GM20431 (cell line): ENCODE measurements around the gene ATP1B2.

Source experiments
- in situ Hi-C: fragments of 300-500 bp; cut with MseI, MboI; formaldehyde crosslinking; loops from one replicate; pipeline ENCODE4 v1.15.0; 2020; ENCODE audit warnings: low sequenced_read_pairs; ENCODE audit not compliant: unreplicated experiment

ATP1B2 gene

DNA sequence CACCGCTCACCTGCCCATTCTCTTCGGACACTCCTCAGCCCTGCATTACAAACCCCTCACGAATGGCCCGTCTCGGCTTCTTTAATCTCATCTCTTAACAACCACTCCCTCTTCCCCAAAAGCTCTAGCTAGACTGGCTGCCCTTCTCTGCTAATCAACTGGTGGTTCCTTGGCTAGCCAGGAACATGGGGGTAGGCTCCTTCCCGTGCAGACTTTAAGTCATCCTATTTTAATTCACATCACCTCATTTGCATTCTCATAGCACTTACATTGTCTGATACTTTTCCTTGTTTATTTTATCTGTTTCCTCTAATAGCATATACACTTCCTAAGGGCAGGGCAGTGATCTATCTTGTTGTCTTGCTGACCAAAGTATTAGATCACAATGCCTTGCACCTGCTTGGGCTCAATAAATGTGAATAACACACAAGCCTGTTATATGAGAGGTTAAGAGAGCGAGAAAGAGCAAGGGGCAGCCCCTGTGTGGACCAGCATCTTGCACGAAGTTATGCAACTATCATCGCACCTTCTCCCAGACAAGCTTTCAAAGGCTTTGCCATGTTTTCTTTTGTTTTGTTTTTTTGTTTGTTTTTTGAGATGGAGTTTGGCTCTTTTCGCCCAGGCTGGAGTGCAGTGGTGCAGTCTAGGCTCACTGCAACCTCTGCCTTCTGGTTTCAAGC lies 26.8 kb downstream of the ATP1B2 start:
- in situ Hi-C loops: no loop called here

DNA sequence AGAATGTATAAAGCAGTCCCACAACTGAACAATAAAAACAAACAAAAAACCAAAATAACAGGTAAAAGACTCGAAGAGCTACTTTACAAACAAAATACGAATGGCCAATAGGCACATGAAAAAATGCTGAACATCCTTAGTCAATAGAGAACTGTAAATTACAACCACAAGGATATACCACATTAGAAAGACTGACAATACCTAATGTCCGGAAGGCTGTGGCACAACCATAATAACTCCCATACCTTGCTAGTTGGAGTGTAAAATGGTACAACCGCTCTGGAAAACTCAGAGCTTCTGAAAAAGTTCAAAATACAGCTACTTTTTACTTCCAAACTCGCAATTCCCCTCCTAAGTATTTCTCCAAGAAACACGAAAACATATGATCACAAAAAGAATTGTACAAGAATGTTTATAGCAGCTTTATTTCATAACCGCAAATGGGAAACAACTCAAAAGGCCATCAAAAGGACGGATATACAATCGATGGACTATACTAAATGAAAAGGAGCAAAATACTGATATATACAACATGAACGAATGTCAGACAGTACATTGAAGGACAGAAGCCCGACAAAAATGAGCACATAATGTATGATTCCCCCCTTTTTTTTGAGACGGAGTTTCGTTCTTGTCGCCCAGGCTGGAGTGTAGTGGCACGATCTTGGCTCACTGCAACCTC lies 34.3 kb downstream of the ATP1B2 start:
- in situ Hi-C loops: no loop called here

DNA sequence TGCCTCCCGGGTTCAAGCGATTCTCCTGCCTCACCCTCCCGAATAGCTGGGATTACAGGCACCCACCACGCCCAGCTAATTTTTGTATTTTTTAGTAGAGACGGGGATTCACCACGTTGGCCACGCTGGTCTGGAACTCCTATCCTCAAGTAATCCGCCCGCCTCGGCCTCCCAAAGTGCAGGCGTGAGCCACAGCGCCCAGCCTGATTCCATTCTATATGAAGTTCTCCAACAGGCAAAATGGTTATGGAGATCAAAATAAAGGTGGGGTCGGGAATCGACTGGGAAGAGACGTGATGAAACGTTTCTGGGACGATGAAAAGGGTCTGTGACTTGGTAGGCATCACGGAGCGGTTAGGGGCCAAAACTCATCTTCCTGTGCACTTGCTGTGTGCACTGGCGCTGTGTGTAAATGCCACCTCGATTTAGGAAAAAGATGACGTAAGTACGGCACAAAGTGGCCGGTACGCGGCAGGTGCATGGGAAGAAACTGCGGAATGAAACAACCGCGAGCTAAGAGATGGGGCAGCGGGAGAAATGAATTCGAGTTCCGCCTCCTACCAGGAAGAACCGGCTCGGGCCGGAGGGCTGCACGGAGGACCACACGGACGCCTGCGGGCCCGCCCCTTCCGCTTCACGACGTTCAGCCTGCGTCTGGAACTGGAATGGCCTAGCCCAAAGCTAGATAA lies 35.0 kb downstream of the ATP1B2 start:
- in situ Hi-C loops: no loop called here

DNA sequence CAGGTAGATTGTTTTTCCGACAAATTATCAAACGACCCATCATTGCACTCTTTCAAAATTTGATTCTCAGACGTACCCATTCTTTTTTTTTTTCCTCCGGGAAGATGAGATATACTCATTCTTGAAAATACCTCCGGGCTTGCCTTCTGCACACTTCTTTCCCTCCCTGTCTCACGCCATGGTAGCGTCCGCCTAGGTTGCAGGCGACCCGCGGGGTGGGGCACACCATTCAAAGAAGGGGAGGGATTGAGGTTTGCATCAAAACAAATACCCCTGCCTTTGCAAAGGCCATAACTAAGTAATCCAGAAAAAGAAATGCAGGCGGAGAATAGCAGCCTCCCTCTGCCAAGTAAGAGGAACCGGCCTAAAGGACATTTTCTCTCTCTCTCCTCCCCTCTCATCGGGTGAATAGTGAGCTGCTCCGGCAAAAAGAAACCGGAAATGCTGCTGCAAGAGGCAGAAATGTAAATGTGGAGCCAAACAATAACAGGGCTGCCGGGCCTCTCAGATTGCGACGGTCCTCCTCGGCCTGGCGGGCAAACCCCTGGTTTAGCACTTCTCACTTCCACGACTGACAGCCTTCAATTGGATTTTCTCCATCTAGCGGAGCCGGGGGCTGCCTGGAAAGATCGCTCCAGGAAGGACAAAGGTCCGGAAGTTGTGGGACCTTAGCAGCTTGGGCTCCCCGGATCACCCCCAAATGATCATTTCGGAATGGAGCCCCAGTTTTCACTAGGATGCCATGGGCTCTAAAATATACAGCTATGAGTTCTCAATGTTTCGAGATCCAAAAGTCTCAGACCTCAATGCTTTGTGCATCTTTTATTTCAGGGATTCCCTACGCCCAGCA lies 35.7 kb downstream of the ATP1B2 start:
- in situ Hi-C loops: no loop called here

DNA sequence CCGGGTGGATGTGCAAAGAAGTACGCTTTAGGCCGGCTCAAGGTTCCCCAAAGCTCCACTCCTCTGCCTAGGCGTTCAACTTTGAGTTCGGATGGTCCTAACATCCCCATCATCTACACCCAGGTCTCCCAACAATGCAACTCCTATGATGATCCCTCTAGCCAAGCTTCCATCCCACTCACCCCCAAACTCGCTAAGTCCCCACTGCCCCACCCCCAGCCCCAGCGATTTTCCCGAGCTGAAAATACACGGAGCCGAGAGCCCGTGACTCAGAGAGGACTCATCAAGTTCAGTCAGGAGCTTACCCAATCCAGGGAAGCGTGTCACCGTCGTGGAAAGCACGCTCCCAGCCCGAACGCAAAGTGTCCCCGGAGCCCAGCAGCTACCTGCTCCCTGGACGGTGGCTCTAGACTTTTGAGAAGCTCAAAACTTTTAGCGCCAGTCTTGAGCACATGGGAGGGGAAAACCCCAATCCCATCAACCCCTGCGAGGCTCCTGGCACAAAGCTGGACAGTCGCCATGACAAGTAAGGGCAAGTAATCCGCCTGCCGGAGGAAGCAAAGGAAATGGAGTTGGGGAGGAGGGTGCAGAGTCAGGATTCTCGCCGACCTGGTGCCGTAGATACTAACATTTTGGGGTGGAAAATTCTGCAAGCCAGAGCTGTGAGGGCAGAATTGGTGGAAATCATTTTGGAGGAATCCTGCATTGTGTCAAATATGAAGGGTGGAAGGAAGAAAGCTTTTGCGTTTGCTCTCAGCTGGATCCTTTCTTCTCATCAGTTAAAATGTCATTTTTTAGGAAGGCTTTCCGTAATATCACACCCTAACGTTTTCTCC lies 36.6 kb downstream of the ATP1B2 start, which contains the start of gene TP53:
TSS of gene TP53 (minus strand) at position 419 of the 836 bp plus-strand sequence. CDS start 10,896 bp downstream, outside the sequence.
- in situ Hi-C loops: no loop called here

DNA sequence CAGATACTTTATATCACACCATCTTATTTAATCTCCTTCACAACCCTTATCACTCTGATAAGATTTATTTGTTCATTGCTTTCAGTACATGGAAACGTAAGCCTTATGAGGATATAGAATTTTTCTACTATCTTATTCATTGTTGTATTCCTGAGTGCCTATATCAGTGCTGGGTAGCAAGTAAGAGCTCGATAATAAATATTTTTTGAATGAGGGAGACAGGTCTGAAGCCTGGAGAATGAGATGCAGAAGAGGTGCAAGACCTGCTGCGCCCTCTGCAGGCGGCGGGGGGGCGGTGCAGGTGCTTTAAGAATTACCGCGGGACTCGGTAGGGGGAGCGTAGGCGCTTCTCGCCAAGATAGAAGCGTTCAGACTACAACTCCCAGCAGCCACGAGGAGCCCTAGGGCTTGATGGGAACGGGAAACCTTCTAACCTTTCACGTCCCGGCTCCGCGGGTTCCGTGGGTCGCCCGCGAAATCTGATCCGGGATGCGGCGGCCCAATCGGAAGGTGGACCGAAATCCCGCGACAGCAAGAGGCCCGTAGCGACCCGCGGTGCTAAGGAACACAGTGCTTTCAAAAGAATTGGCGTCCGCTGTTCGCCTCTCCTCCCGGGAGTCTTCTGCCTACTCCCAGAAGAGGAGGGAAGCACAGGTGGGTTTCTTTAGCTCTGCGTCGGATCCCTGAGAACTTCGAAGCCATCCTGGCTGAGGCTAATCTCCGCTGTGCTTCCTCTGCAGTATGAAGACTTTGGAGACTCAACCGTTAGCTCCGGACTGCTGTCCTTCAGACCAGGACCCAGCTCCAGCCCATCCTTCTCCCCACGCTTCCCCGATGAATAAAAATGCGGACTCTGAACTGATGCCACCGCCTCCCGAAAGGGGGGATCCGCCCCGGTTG lies 37.4 kb downstream of the ATP1B2 start, which contains the start of gene WRAP53:
TSS of gene WRAP53 (plus strand) at position 570 of the 900 bp plus-strand sequence. CDS start at position 742, 172 bp downstream.
- in situ Hi-C loops: no loop called here

DNA sequence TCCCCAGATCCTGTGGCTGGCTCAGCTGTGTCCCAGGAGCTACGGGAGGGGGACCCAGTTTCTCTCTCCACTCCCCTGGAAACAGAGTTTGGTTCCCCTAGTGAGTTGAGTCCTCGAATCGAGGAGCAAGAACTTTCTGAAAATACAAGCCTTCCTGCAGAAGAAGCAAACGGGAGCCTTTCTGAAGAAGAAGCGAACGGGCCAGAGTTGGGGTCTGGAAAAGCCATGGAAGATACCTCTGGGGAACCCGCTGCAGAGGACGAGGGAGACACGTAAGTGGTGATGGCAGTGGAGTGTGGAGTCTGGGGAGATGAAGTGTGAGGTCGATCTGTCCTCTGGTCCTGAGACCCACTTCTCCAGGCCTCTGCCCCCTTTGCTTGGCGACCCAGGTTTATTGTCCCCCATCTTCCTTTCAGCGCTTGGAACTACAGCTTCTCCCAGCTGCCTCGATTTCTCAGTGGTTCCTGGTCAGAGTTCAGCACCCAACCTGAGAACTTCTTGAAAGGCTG lies 38.1 kb downstream of the ATP1B2 start:
- in situ Hi-C loops: no loop called here

DNA sequence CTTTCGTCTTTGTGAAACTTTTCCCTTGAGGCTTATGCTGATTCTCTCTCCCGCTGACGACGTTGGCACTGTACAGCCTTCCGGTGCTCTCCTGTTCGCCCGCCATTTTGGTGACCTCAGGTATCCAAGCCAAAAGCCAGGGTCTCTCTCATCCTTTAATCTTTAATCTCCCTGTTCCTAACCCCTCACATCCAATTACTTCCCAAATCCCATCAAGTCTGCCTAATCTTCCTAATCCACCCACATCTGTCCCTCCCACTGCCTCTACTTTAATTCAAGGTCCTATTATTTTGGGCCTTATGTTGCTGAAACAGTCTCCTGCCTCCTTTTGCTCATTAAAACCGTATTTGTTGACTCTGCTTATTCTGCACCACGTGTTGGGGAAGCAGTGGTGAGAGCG lies 44.9 kb downstream of the ATP1B2 start:
- in situ Hi-C loops: no loop called here

DNA sequence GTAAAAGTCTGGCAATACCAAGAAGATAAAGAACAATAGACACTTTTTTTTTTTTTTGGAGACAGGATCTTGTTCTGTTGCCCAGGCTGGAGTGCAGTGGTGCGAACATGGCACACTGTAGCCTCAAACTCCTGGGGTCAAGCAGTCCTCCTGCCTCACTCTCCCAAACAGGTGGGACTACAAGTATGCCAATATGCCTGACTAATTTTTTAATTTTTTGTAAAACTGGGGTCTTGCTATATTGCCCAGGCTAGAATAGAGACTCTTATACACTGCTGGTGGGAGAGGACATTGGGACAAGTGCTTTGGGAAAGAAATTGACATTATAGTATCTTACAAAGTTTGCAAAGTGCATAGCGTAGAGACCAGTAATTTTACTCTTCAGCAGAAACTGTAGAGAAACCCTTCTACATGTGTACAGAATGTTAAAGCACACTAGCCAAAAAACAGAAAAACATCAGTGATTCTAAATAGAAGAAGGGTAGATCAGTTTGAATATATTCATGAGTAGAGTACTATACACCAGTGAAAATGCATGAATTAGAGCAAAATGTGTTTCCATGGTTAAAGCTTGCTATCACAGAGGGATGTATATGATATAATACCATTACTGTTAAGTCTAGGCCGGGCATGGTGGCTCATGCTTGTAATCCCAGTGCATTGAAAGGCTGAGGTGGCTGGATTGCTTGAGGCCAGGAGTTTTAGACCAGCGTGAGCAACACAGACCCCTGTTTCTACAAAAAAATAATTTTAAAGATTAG lies 47.3 kb downstream of the ATP1B2 start:
- in situ Hi-C loops: no loop called here

DNA sequence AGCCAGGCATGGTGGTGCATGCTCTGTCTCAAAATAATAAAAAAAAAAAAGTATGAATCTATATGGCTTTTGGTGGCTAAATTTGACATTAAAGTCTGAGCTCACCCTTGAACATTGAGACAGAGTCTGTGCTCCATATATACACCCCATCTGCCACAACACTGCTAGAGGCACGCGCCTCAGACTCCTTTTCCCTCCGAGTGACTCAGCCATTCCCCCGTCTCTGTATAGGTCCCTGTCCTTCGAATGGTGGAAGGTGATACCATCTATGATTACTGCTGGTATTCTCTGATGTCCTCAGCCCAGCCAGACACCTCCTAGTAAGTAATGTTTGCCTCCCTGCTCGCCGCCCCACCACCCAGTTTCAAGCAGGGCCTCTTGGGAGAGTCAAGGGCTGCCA lies 49.8 kb downstream of the ATP1B2 start:
- in situ Hi-C loops: no loop called here

DNA sequence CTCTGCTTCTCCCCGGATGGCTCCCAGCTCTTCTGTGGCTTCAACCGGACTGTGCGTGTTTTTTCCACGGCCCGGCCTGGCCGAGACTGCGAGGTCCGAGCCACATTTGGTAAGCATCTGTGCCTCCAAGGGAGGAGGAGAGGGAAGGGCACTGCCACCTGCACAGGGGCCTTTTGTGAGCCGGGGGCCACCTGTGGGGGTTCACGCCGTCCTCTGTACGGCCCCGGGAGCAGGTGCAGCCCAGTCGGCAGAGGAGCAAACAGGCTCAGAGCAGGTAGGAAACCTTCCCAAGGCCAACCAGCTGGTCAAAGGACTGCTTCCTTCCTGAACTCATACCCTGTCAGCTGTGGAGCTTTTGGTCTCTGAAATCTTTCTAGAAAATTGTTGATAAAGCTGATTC lies 51.0 kb downstream of the ATP1B2 start:
- in situ Hi-C loops: no loop called here

DNA sequence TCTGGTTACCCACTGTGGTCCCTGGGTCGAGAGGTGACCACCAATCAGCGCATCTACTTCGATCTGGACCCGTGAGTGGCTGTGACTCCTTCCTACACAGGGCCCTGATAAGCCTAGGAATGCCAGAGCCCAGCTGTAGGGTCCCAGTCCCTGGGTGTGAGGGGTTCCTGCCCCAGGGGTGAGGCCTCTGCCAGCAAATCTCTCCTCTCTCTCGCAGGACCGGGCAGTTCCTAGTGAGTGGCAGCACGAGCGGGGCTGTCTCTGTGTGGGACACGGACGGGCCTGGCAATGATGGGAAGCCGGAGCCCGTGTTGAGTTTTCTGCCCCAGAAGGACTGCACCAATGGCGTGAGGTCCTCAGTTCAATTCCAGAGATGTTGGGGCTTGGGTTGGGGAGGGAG lies 52.0 kb downstream of the ATP1B2 start:
- in situ Hi-C loops: no loop called here

DNA sequence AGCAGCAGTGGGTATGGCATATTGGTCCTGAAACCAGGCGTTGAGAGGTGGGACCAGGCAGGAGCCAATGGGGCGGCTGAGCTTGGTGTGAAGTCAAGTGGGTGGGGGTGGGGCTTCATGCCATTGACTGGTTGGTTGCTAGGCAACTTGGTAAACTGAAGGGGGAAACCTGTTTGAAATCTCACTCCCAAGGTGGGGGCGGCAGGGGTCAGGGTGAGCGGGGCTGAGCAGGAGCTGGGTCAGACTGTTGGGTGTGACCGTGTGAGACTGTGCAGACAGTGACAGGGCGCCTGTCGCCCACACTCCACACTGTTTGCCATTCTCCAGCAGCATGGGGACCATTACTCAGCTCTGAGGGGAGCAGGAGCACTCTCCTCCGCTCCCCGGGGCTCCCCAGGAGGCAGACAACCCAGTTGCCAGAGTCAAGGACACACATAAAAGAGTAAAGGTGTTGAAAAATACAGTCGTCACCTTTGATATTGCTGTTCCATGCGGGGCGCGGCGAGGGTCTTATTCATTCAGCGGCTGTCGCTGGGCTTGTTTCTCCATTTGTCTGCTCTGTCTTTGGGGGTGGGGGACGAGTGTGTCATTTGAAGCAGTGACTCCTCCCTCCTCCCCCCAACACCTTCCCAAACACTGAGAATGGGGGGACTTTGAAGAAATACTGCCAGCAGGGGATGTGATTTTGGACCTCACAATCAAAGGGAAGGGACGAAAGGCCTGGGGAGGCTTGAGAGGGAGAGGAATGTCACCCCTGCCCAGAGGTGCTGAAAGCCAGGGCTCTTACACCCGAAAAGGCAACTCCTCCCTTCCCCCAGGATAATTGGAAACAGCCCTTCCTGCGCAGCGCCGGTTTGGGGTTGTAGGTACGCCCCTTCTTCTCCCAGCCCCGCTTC lies 53.1 kb downstream of the ATP1B2 start:
- in situ Hi-C loops: no loop called here

DNA sequence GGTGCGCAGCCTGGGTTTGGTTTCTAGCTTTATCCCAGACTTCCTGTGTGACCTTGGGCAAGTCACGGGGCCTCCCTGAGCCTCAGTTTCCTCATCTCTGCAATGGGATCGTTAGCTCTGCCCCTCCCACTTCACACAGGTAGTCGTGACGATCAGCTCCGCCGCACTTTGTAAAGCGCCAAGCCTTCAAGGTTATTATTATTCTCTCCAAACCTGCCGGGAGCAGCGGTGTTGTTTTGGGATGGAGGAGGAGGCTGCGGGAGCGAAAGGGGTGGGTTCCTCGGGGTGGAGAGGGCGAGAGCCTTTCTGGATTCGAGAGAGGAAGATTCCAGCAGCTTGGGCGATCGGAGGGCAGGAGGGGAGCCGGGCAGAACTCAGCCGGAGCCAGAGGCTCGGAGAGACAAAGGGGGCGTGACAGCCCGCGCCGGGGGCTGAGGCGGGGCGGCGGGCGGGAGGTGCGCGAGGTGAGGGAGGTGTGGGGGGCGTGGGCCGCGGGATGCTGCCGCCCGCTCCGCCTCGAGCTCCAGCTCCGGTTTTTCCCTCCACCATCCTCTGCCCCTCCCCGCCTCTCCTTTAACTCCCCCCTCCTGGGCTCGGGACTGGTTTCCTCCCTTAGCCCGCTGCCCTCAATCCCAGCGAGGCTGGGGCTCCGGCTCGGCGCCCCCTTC lies 54.0 kb downstream of the ATP1B2 start, which contains the start of gene EFNB3:
TSS of gene EFNB3 (plus strand) at position 602 of the 668 bp plus-strand sequence. CDS start 397 bp downstream, outside the sequence.
- in situ Hi-C loops: no loop called here

DNA sequence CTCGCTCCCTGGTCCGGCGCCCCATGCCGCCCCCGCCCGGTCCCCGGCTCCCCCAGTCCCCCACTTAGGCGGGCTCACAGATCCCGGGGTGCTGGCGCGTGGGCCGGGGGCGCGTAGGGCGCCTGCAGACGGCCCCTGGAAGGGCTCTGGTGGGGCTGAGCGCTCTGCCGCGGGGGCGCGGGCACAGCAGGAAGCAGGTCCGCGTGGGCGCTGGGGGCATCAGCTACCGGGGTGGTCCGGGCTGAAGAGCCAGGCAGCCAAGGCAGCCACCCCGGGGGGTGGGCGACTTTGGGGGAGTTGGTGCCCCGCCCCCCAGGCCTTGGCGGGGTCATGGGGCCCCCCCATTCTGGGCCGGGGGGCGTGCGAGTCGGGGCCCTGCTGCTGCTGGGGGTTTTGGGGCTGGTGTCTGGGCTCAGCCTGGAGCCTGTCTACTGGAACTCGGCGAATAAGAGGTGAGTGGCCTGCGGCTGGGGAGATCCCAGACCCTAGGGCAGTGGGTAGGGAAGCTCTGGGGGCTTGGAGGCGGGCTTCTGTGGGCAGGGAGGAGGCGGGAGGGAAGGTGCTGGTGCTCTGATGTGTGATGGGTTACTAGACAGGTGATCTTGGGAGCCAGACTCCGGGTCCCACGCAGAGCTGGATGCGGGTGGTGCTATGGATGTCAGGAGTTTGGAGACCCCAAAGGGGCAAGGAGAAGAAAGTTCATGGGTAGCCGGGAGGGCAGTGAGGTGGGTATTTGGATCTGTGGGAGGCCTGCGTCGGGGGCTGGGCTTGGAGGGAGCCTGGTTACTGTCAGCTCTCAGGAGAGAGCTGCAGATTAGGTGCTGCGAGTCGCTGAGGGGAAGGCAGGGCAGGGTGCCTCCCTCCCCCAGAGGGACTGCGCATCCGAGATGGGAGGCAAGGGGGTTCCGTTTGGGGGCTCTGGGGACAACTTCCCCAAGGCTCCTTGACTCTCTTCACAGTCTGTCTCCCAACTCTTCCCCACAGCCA lies 54.8 kb downstream of the ATP1B2 start:
- in situ Hi-C loops: no loop called here
